ENCODE results near the gene LRP1. TPM values are rescaled to one million over a fixed set of nuclear protein-coding genes. Genes with fewer than 3 reads are reported as not detected.

LRP1 gene
- total and polyA plus RNA-seq, 2 experiments from 2014 or later: 26.6 to 145 TPM

DNA sequence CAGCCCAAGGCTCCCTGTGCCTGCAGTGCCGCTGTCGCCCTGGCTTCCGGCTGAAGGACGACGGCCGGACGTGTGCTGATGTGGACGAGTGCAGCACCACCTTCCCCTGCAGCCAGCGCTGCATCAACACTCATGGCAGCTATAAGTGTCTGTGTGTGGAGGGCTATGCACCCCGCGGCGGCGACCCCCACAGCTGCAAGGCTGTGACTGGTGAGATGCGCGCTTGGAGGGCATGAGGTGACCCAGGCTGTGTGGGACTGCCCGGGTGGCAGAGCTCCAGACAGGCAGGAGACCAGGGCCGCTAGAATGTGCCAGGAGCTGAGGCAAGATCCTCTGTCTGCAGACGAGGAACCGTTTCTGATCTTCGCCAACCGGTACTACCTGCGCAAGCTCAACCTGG is 68.7 kb downstream of the LRP1 start:
- H3K36me3 Mint-ChIP-seq (ENCODE audit: low read depth): peaks cover 91% of the 10 kb centered on the region

More for the DNA sequence above, 68.7 kb downstream of the LRP1 start:
- H3K79me2 ChIP-seq (replicated peaks; ENCODE audit: insufficient read depth): no peaks in the 10 kb centered on the region
- H3K4me2 ChIP-seq: no peak overlapping the region
- H4K20me1 ChIP-seq (replicated peaks; ENCODE audit: insufficient read depth): no peaks in the 10 kb centered on the region; the same call in 1 of the 2 replicates
- Mint-ChIP-seq H3K27me3 (ENCODE audit: insufficient read depth, low read depth, poor library complexity) (peaks cover 12% of the 10 kb centered on the region), H3K27ac (no peak overlapping the region), H3K9me3 (no peaks in the 10 kb centered on the region; the same call in 2 of the 3 replicates), H3K4me3 (no peak overlapping the region), H3K4me1 (no peaks in the 10 kb centered on the region)
- no peaks in the 10 kb centered on the region for H3K9me2 ChIP-seq (ENCODE audit: insufficient read depth)
- no peak overlapping the region for H3K27ac ChIP-seq (ENCODE audit: low read depth)
- H3K4me3 ChIP-seq: no peak overlapping the region
- H3K36me3 ChIP-seq (ENCODE audit: insufficient read depth): peaks cover 33% of the 10 kb centered on the region
- H2AFZ ChIP-seq: no peak overlapping the region
- ATAC-seq: no peak
- TF ChIP-seq, protein P1, sequence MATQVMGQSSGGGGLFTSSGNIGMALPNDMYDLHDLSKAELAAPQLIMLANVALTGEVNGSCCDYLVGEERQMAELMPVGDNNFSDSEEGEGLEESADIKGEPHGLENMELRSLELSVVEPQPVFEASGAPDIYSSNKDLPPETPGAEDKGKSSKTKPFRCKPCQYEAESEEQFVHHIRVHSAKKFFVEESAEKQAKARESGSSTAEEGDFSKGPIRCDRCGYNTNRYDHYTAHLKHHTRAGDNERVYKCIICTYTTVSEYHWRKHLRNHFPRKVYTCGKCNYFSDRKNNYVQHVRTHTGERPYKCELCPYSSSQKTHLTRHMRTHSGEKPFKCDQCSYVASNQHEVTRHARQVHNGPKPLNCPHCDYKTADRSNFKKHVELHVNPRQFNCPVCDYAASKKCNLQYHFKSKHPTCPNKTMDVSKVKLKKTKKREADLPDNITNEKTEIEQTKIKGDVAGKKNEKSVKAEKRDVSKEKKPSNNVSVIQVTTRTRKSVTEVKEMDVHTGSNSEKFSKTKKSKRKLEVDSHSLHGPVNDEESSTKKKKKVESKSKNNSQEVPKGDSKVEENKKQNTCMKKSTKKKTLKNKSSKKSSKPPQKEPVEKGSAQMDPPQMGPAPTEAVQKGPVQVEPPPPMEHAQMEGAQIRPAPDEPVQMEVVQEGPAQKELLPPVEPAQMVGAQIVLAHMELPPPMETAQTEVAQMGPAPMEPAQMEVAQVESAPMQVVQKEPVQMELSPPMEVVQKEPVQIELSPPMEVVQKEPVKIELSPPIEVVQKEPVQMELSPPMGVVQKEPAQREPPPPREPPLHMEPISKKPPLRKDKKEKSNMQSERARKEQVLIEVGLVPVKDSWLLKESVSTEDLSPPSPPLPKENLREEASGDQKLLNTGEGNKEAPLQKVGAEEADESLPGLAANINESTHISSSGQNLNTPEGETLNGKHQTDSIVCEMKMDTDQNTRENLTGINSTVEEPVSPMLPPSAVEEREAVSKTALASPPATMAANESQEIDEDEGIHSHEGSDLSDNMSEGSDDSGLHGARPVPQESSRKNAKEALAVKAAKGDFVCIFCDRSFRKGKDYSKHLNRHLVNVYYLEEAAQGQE (IDR thresholded peaks at IDR 0.05; ENCODE audit: unreplicated experiment): no peak
- TF ChIP-seq JUNB (IDR thresholded peaks at IDR 0.05; ENCODE audit: unreplicated experiment): no peak
- TF ChIP-seq, protein P2, sequence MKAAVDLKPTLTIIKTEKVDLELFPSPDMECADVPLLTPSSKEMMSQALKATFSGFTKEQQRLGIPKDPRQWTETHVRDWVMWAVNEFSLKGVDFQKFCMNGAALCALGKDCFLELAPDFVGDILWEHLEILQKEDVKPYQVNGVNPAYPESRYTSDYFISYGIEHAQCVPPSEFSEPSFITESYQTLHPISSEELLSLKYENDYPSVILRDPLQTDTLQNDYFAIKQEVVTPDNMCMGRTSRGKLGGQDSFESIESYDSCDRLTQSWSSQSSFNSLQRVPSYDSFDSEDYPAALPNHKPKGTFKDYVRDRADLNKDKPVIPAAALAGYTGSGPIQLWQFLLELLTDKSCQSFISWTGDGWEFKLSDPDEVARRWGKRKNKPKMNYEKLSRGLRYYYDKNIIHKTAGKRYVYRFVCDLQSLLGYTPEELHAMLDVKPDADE (IDR thresholded peaks at IDR 0.05): no peak
- no peak for TF ChIP-seq EZH2 (IDR thresholded peaks at IDR 0.05; ENCODE audit: low read depth, unreplicated experiment)
- TF ChIP-seq ZNF331 (CRISPR knock-in tag; IDR thresholded peaks at IDR 0.05; ENCODE audit: low read depth): no peak
- no peak for TF ChIP-seq EZH2phosphoT487 (IDR thresholded peaks at IDR 0.05; ENCODE audit: unreplicated experiment)
- TF ChIP-seq ZNF114 (CRISPR knock-in tag; IDR thresholded peaks at IDR 0.05): no peak
- no peak for TF ChIP-seq NANOG (IDR thresholded peaks at IDR 0.05; ENCODE audit: borderline replicate concordance)
- no peak for TF ChIP-seq CREB1 (CRISPR knock-in tag; IDR thresholded peaks at IDR 0.05; ENCODE audit: low read depth)
- no peak for TF ChIP-seq STAT1 (IDR thresholded peaks at IDR 0.05; ENCODE audit: unreplicated experiment)
- TF ChIP-seq, protein P3, sequence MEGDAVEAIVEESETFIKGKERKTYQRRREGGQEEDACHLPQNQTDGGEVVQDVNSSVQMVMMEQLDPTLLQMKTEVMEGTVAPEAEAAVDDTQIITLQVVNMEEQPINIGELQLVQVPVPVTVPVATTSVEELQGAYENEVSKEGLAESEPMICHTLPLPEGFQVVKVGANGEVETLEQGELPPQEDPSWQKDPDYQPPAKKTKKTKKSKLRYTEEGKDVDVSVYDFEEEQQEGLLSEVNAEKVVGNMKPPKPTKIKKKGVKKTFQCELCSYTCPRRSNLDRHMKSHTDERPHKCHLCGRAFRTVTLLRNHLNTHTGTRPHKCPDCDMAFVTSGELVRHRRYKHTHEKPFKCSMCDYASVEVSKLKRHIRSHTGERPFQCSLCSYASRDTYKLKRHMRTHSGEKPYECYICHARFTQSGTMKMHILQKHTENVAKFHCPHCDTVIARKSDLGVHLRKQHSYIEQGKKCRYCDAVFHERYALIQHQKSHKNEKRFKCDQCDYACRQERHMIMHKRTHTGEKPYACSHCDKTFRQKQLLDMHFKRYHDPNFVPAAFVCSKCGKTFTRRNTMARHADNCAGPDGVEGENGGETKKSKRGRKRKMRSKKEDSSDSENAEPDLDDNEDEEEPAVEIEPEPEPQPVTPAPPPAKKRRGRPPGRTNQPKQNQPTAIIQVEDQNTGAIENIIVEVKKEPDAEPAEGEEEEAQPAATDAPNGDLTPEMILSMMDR (conservative IDR thresholded peaks at IDR 0.05; ENCODE audit: low read depth in 2 of 2): no peak
- TF ChIP-seq, protein P4, sequence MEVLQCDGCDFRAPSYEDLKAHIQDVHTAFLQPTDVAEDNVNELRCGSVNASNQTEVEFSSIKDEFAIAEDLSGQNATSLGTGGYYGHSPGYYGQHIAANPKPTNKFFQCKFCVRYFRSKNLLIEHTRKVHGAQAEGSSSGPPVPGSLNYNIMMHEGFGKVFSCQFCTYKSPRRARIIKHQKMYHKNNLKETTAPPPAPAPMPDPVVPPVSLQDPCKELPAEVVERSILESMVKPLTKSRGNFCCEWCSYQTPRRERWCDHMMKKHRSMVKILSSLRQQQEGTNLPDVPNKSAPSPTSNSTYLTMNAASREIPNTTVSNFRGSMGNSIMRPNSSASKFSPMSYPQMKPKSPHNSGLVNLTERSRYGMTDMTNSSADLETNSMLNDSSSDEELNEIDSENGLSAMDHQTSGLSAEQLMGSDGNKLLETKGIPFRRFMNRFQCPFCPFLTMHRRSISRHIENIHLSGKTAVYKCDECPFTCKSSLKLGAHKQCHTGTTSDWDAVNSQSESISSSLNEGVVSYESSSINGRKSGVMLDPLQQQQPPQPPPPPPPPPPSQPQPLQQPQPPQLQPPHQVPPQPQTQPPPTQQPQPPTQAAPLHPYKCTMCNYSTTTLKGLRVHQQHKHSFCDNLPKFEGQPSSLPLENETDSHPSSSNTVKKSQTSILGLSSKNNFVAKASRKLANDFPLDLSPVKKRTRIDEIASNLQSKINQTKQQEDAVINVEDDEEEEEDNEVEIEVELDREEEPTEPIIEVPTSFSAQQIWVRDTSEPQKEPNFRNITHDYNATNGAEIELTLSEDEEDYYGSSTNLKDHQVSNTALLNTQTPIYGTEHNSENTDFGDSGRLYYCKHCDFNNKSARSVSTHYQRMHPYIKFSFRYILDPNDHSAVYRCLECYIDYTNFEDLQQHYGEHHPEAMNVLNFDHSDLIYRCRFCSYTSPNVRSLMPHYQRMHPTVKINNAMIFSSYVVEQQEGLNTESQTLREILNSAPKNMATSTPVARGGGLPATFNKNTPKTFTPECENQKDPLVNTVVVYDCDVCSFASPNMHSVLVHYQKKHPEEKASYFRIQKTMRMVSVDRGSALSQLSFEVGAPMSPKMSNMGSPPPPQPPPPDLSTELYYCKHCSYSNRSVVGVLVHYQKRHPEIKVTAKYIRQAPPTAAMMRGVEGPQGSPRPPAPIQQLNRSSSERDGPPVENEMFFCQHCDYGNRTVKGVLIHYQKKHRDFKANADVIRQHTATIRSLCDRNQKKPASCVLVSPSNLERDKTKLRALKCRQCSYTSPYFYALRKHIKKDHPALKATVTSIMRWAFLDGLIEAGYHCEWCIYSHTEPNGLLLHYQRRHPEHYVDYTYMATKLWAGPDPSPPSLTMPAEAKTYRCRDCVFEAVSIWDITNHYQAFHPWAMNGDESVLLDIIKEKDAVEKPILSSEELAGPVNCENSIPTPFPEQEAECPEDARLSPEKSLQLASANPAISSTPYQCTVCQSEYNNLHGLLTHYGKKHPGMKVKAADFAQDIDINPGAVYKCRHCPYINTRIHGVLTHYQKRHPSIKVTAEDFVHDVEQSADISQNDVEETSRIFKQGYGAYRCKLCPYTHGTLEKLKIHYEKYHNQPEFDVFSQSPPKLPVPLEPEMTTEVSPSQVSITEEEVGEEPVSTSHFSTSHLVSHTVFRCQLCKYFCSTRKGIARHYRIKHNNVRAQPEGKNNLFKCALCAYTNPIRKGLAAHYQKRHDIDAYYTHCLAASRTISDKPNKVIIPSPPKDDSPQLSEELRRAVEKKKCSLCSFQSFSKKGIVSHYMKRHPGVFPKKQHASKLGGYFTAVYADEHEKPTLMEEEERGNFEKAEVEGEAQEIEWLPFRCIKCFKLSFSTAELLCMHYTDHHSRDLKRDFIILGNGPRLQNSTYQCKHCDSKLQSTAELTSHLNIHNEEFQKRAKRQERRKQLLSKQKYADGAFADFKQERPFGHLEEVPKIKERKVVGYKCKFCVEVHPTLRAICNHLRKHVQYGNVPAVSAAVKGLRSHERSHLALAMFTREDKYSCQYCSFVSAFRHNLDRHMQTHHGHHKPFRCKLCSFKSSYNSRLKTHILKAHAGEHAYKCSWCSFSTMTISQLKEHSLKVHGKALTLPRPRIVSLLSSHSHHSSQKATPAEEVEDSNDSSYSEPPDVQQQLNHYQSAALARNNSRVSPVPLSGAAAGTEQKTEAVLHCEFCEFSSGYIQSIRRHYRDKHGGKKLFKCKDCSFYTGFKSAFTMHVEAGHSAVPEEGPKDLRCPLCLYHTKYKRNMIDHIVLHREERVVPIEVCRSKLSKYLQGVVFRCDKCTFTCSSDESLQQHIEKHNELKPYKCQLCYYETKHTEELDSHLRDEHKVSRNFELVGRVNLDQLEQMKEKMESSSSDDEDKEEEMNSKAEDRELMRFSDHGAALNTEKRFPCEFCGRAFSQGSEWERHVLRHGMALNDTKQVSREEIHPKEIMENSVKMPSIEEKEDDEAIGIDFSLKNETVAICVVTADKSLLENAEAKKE (CRISPR knock-in tag; IDR thresholded peaks at IDR 0.05): no peak
- TF ChIP-seq POLR2AphosphoS5 (IDR thresholded peaks at IDR 0.05; ENCODE audit: low read depth): no peak
- DNase-seq (ENCODE audit: low spot score): no peak
- 0 out of 2 replicates have a peak, but pooled peaks cover 5% of the 10 kb centered on the region for H3F3A ChIP-seq (replicated peaks; ENCODE audit: low read depth)
- no peaks in the 10 kb centered on the region for H3K27me3 ChIP-seq (ENCODE audit: insufficient read depth)
- H3K4me1 ChIP-seq (ENCODE audit: insufficient read depth): no peaks in the 10 kb centered on the region
